OCI-M2 (cell line): ENCODE data around the gene CNOT8.
"Not testable (repeated sequence)": the region's sequence is repeated elsewhere in the genome, so short reads cannot be mapped to it uniquely, and the experiment has no call there.

Source experiments
- DNase-seq: peaks from one replicate; lab custom pipeline; 2025; ENCODE audit not compliant: unreplicated experiment; lab: John Stamatoyannopoulos, UW

CNOT8 gene

DNA sequence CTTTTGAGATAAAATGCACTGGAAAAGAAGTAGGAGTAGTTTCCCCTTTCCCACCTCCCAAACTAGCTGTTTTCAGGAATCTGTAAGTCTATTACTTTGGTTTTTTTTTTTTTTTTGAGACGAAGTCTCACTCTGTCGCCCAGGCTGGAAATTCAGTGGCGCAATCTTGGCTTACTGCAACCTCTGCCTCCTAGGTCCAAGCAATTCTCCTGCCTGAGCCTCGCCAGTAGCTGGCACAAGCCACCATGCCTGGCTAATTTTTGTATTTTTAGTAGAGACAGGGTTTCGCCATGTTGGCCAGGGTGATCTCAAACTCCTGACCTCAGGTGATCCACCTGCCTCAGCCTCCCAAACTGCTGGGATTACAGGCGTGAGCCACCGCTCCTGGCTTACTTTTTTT lies 47.2 kb downstream of the CNOT8 start:
- DNase-seq = not testable (repeated sequence)

DNA sequence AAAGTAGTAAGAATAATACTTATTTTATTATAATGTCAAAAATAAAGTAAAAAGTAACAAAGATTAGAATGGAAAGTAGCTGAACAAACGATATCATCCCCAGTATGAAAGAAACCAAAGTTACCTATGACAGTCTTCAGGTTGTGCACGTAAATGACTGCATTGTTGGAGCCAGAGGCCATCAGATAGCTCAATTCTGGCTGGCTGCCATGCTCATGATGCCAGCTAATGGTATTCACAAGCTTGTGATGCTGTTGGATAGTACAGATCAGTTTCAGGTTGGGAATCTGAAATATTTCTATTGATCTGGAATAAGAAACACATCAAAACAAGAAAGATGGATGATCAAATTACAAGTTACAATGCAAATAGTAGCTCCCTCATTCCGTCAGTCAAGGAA lies 58.4 kb downstream of the CNOT8 start:
- DNase-seq = no peak

DNA sequence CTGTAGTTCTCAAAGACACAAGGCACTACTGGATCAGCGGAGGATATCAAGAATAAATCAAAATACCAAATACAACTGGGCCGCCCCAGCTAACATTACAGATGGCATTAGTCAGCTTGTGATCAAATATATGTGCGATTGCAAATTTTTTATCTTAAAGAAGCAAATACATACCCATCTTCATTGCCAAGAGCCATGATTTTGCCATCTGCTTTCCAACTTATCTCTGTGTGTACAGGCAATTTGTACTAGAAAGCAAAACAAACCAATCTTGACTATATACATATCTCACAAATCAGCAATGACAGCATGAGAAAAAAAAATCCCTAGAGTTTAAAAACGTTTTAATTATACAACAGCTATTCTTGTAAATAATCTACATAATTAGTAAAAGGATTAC lies 59.3 kb downstream of the CNOT8 start:
- DNase-seq = no peak

DNA sequence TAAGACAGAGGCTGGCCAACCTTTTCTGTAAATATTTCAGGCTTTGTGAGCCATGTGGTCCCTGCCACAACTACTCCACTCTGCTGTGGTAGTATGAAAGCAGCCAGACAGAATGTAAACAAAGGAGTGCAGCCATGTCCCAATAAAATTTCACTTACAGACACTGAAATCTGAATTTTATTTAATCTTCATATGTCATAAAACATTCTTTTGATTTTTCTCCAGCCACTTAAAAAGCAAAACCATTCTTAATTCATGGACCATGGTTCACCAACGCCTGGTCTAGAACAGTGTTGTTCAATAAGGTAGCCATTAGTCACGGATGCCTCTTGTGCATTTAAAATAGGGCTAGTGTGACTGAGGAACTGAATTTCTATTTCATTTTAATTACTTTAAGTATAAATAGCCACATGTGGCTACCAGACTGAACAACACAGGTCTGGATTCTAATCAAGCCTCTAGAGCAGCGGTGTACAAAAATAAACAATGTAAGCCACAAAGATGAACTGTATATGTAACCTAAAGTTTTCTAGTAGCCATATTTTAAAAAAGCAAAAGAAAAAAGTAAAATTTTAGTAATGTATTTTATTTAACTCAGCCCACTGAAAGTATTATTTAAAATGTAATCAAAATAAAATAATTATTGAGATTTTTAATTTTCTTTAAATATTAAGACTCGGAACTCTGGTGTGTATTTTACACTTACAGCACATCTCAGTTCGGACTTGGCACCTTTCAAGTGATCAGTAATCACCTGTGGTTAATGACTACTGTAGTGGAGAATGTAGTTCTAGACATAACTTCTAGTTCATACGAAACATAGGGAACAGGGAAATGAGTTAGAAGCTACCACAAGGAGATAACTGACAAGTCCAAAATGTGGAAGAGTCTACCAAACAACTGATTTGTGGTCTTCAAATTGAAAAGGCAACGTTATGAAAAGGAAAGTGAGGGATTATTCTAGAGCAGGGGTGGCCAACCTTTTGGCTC lies 65.3 kb downstream of the CNOT8 start:
- no peak for DNase-seq
